ENCODE results near the gene VSX2. TPM values are rescaled to one million over a fixed set of nuclear protein-coding genes. Genes with fewer than 3 reads are reported as not detected.

VSX2 gene
- total RNA-seq (2014; rRNA removed; shearing (Covaris generic)) (0.49 and 0.66 TPM in 2 replicates), polyA plus RNA-seq (2016; fragmentation: Nextera tagmentation; extraction: Ambion mirVana) (0.35 and 0.52 TPM in 2 replicates)
- long read RNA-seq: 0 reads

DNA sequence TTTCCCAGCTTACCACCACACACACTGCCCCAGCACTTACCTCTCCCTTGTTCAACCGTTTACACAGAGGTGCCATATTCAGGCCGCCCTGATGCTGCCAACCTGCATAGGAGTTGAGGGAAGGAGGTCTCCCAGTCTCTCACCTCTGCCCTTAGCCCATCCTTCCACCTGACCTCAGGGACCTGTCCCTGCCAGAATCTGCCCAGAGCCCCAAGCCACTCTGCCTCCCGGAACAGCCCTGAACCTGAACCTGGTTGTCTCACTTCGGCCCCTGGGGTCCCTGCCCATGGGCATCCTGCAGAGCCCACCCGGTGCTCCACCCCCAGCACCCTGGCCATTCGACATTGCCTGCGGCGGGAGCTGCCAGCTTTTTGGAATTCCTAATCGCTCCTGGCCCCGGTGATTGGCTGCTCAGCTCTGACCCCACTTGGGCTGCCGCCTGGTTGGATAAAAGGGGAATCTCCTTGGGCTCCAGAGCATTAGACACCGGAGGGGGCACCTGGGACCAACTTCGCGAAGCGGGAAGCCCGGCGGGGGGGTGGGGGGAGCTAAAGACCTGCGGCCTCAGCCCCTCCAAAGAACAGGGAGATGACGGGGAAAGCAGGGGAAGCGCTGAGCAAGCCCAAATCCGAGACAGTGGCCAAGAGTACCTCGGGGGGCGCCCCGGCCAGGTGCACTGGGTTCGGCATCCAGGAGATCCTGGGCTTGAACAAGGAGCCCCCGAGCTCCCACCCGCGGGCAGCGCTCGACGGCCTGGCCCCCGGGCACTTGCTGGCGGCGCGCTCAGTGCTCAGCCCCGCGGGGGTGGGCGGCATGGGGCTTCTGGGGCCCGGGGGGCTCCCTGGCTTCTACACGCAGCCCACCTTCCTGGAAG, at the start of gene VSX2:
VSX2 (plus strand) TSS at position 476 of the 874 bp plus-strand sequence; CDS start at position 589, 113 bp downstream.
- no peak within 1 kb of the TSS for H3K27ac Mint-ChIP-seq
- Histone ChIP-seq H3K36me3 (ENCODE audit: insufficient read depth) (no peaks in the 10 kb centered on the region), H4K20me1 (replicated peaks; ENCODE audit: insufficient read depth) (0 out of 2 replicates have a peak, but pooled peaks cover 8% of the 10 kb centered on the region), H3K4me3 (peak within 1 kb of the TSS; percentile 69), H3F3A (replicated peaks; ENCODE audit: low read depth) (peaks cover 17% of the 10 kb centered on the region; the same call in 1 of the 2 replicates), H3K4me2 (peak within 1 kb of the TSS; percentile 91), H3K27ac (ENCODE audit: low read depth) (no peak within 1 kb of the TSS), H2AFZ (peak within 1 kb of the TSS; percentile 95), H3K9me2 (ENCODE audit: insufficient read depth) (no peaks in the 10 kb centered on the region), H3K79me2 (replicated peaks; ENCODE audit: insufficient read depth) (no peaks in the 10 kb centered on the region), H3K4me1 (ENCODE audit: insufficient read depth) (peaks cover 35% of the 10 kb centered on the region), H3K27me3 (ENCODE audit: insufficient read depth) (peaks cover 80% of the 10 kb centered on the region)
- peaks cover 2% of the 10 kb centered on the region; the same call in 1 of the 3 replicates for H3K36me3 Mint-ChIP-seq (ENCODE audit: low read depth)
- DNase-seq (ENCODE audit: low spot score) (peak; percentile 84), ATAC-seq (peak; percentile 43)
- peaks cover 31% of the 10 kb centered on the region for H3K4me1 Mint-ChIP-seq
- TF ChIP-seq EZH2 (IDR thresholded peaks at IDR 0.05; ENCODE audit: low read depth, unreplicated experiment) (peak; percentile 46), POLR2AphosphoS5 (IDR thresholded peaks at IDR 0.05; ENCODE audit: low read depth) (no peak)
- H3K9me3 Mint-ChIP-seq: peaks cover 8% of the 10 kb centered on the region; the same call in 2 of the 3 replicates
- H3K27me3 Mint-ChIP-seq (ENCODE audit: insufficient read depth, low read depth, poor library complexity): peaks cover 78% of the 10 kb centered on the region
- H3K4me3 Mint-ChIP-seq: peak within 1 kb of the TSS; percentile 69

DNA sequence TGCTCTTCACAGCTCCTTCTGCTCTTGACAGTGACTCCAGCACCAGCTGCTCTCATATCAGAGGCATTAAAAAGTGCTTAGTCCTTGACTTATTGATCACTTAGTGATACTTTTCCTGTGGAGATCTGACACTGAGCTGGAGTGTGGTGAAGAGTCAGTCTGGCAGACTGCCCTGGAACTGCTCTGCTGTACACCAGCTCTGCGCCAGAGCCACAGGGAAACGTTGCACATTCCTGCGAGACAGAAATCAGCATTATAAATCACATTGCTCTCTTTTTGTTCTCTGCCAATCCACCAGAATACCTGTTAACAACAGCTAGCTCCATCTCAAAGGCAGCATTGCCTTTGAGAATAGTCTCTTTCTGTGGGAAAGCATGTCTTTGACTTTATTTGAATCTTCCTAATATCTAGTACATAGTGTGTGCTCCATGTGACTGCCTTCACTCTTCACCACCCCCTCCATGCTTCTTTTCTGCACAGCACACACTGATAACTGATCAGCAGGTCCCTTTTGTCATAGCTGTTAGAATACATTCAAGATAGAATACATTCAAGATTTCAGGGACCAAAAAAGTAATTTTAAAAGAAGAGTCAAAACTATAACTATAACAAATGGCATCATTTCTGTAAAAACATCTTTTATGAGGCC, 48.2 kb upstream of the VSX2 start:
- Histone ChIP-seq H3K4me2 (no peak overlapping the region), H3F3A (replicated peaks; ENCODE audit: low read depth) (no peaks in the 10 kb centered on the region), H3K36me3 (ENCODE audit: insufficient read depth) (no peaks in the 10 kb centered on the region), H3K4me1 (ENCODE audit: insufficient read depth) (no peaks in the 10 kb centered on the region), H3K79me2 (replicated peaks; ENCODE audit: insufficient read depth) (no peaks in the 10 kb centered on the region), H3K4me3 (no peak overlapping the region), H3K27ac (ENCODE audit: low read depth) (no peak overlapping the region), H3K27me3 (ENCODE audit: insufficient read depth) (no peaks in the 10 kb centered on the region), H3K9me2 (ENCODE audit: insufficient read depth) (no peaks in the 10 kb centered on the region), H2AFZ (no peak overlapping the region), H4K20me1 (replicated peaks; ENCODE audit: insufficient read depth) (no peaks in the 10 kb centered on the region)
- Mint-ChIP-seq H3K9me3 (no peaks in the 10 kb centered on the region), H3K4me3 (no peak overlapping the region), H3K36me3 (ENCODE audit: low read depth) (no peaks in the 10 kb centered on the region), H3K4me1 (no peaks in the 10 kb centered on the region), H3K27me3 (ENCODE audit: insufficient read depth, low read depth, poor library complexity) (peaks cover 4% of the 10 kb centered on the region), H3K27ac (no peak overlapping the region)
- ATAC-seq (no peak), DNase-seq (ENCODE audit: low spot score) (no peak)
- TF ChIP-seq STAT1 (IDR thresholded peaks at IDR 0.05; ENCODE audit: unreplicated experiment) (no peak), ZNF114 (CRISPR knock-in tag; IDR thresholded peaks at IDR 0.05) (no peak), EZH2phosphoT487 (IDR thresholded peaks at IDR 0.05; ENCODE audit: unreplicated experiment) (no peak), CTCF (conservative IDR thresholded peaks at IDR 0.05; ENCODE audit: low read depth in 2 of 2) (no peak), POLR2AphosphoS5 (IDR thresholded peaks at IDR 0.05; ENCODE audit: low read depth) (no peak), CREB1 (CRISPR knock-in tag; IDR thresholded peaks at IDR 0.05; ENCODE audit: low read depth) (no peak), JUNB (IDR thresholded peaks at IDR 0.05; ENCODE audit: unreplicated experiment) (no peak)
- TF ChIP-seq, protein P1, sequence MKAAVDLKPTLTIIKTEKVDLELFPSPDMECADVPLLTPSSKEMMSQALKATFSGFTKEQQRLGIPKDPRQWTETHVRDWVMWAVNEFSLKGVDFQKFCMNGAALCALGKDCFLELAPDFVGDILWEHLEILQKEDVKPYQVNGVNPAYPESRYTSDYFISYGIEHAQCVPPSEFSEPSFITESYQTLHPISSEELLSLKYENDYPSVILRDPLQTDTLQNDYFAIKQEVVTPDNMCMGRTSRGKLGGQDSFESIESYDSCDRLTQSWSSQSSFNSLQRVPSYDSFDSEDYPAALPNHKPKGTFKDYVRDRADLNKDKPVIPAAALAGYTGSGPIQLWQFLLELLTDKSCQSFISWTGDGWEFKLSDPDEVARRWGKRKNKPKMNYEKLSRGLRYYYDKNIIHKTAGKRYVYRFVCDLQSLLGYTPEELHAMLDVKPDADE (IDR thresholded peaks at IDR 0.05): no peak
- TF ChIP-seq, protein P2, sequence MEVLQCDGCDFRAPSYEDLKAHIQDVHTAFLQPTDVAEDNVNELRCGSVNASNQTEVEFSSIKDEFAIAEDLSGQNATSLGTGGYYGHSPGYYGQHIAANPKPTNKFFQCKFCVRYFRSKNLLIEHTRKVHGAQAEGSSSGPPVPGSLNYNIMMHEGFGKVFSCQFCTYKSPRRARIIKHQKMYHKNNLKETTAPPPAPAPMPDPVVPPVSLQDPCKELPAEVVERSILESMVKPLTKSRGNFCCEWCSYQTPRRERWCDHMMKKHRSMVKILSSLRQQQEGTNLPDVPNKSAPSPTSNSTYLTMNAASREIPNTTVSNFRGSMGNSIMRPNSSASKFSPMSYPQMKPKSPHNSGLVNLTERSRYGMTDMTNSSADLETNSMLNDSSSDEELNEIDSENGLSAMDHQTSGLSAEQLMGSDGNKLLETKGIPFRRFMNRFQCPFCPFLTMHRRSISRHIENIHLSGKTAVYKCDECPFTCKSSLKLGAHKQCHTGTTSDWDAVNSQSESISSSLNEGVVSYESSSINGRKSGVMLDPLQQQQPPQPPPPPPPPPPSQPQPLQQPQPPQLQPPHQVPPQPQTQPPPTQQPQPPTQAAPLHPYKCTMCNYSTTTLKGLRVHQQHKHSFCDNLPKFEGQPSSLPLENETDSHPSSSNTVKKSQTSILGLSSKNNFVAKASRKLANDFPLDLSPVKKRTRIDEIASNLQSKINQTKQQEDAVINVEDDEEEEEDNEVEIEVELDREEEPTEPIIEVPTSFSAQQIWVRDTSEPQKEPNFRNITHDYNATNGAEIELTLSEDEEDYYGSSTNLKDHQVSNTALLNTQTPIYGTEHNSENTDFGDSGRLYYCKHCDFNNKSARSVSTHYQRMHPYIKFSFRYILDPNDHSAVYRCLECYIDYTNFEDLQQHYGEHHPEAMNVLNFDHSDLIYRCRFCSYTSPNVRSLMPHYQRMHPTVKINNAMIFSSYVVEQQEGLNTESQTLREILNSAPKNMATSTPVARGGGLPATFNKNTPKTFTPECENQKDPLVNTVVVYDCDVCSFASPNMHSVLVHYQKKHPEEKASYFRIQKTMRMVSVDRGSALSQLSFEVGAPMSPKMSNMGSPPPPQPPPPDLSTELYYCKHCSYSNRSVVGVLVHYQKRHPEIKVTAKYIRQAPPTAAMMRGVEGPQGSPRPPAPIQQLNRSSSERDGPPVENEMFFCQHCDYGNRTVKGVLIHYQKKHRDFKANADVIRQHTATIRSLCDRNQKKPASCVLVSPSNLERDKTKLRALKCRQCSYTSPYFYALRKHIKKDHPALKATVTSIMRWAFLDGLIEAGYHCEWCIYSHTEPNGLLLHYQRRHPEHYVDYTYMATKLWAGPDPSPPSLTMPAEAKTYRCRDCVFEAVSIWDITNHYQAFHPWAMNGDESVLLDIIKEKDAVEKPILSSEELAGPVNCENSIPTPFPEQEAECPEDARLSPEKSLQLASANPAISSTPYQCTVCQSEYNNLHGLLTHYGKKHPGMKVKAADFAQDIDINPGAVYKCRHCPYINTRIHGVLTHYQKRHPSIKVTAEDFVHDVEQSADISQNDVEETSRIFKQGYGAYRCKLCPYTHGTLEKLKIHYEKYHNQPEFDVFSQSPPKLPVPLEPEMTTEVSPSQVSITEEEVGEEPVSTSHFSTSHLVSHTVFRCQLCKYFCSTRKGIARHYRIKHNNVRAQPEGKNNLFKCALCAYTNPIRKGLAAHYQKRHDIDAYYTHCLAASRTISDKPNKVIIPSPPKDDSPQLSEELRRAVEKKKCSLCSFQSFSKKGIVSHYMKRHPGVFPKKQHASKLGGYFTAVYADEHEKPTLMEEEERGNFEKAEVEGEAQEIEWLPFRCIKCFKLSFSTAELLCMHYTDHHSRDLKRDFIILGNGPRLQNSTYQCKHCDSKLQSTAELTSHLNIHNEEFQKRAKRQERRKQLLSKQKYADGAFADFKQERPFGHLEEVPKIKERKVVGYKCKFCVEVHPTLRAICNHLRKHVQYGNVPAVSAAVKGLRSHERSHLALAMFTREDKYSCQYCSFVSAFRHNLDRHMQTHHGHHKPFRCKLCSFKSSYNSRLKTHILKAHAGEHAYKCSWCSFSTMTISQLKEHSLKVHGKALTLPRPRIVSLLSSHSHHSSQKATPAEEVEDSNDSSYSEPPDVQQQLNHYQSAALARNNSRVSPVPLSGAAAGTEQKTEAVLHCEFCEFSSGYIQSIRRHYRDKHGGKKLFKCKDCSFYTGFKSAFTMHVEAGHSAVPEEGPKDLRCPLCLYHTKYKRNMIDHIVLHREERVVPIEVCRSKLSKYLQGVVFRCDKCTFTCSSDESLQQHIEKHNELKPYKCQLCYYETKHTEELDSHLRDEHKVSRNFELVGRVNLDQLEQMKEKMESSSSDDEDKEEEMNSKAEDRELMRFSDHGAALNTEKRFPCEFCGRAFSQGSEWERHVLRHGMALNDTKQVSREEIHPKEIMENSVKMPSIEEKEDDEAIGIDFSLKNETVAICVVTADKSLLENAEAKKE (CRISPR knock-in tag; IDR thresholded peaks at IDR 0.05): no peak
